NT2/D1 (cell line): ENCODE measurements around the gene GRM7.

Experiments
- SUZ12 ChIP-seq: IDR thresholded peaks from 2 replicates; pipeline ENCODE4 v1.6.1; 2011; ENCODE audit not compliant: insufficient read length, insufficient read depth; ENCODE audit errors: extremely low read depth
- YY1 ChIP-seq: IDR thresholded peaks from 2 replicates; pipeline ENCODE4 v1.6.1; 2011; ENCODE audit not compliant: insufficient read length, insufficient read depth
- ZNF274 ChIP-seq: IDR thresholded peaks from 2 replicates; pipeline ENCODE4 v1.6.1; 2011; ENCODE audit warnings: mild to moderate bottlenecking, low read depth, low read length

- no peak for TF ChIP-seq YY1
- TF ChIP-seq ZNF274 = no peak
- no peak for TF ChIP-seq SUZ12
Measured at GRCh38 chr3:7707187-7707586, 846.3 kb downstream of the GRM7 start.
